ENCODE data around the gene UBE2J2. TPM values are rescaled to one million over a fixed set of nuclear protein-coding genes. Genes with fewer than 3 reads are reported as not detected.
A peak's percentile ranks its signal among the peaks of the same experiment; 100 is the strongest.

Gene UBE2J2
- total and polyA plus RNA-seq, 4 donors, result 21.0 to 30.4 (median 25.8) TPM

DNA sequence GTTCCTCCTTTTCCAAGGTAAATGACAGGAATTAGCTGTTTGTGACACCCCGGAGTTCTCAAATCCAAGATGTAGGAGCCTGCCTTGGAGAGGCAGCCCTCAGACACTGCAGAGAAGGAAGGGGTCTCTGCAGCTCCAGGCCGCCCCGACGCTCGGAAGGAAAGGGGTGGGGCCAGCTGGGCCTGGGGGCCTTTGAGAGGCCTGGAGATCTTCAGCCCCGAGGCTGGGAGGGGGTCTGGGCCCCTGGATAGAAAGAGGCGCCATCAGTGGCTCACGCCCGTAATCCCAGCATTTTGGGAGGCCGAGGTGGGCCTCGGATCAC is 66.1 kb downstream of the UBE2J2 start (continued):
- TF ChIP-seq, protein P1, sequence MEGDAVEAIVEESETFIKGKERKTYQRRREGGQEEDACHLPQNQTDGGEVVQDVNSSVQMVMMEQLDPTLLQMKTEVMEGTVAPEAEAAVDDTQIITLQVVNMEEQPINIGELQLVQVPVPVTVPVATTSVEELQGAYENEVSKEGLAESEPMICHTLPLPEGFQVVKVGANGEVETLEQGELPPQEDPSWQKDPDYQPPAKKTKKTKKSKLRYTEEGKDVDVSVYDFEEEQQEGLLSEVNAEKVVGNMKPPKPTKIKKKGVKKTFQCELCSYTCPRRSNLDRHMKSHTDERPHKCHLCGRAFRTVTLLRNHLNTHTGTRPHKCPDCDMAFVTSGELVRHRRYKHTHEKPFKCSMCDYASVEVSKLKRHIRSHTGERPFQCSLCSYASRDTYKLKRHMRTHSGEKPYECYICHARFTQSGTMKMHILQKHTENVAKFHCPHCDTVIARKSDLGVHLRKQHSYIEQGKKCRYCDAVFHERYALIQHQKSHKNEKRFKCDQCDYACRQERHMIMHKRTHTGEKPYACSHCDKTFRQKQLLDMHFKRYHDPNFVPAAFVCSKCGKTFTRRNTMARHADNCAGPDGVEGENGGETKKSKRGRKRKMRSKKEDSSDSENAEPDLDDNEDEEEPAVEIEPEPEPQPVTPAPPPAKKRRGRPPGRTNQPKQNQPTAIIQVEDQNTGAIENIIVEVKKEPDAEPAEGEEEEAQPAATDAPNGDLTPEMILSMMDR (IDR thresholded peaks at IDR 0.05; ENCODE audit: low read depth, low read length, missing input control), result no peak

GRCh38 chr1:1206966-1207531 is 66.6 kb downstream of the UBE2J2 start:
- DNase-seq (ENCODE audit: low spot score), result no peak
- H3K27me3 ChIP-seq (ENCODE audit: control insufficient read depth in 4 of 4, insufficient read depth in 4 of 4, low read length in 3 of 4), result peaks cover 0 to 8% (median 0%) of the 10 kb centered on the region in 4 donors
- H3K27ac ChIP-seq (ENCODE audit: low read depth in 1 of 2, low read length in 2 of 2), result no peak overlapping the region
- H3K36me3 ChIP-seq (ENCODE audit: control insufficient read depth in 4 of 4, insufficient read depth in 3 of 4, low read depth in 1 of 4, low read length in 3 of 4), result no peaks in the 10 kb centered on the region
- H3K4me1 ChIP-seq (ENCODE audit: control insufficient read depth in 4 of 4, insufficient read depth in 4 of 4, low read length in 3 of 4), result peaks cover 0 to 6% (median 1%) of the 10 kb centered on the region in 4 donors
- TF ChIP-seq TAF1 (conservative IDR thresholded peaks at IDR 0.05), result no peak
- TF ChIP-seq, protein P1 (IDR thresholded peaks at IDR 0.05; ENCODE audit: low read depth, low read length, missing input control), result no peak
- TF ChIP-seq, protein P2, sequence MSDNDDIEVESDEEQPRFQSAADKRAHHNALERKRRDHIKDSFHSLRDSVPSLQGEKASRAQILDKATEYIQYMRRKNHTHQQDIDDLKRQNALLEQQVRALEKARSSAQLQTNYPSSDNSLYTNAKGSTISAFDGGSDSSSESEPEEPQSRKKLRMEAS (IDR thresholded peaks at IDR 0.05), result no peak
- TF ChIP-seq EGR1 (IDR thresholded peaks at IDR 0.05; ENCODE audit: low read depth in 2 of 2), result no peak
- TF ChIP-seq ATF3 (IDR thresholded peaks at IDR 0.05), result no peak
- TF ChIP-seq JUND (IDR thresholded peaks at IDR 0.05), result no peak
- no peak for TF ChIP-seq RAD21 (IDR thresholded peaks at IDR 0.05)
- TF ChIP-seq FOXA1 (IDR thresholded peaks at IDR 0.05), result no peak
- no peak for TF ChIP-seq RXRA (IDR thresholded peaks at IDR 0.05)
- no peak overlapping the region for H3K9ac ChIP-seq (ENCODE audit: low read depth in 1 of 2, low read length in 2 of 2)
- no peak overlapping the region for H3K4me3 ChIP-seq (ENCODE audit: low read depth in 1 of 3, low read length in 3 of 3)
- WGBS, result 55% methylated on average over 19 of the region's 19 CpGs
- H3K9me3 ChIP-seq (ENCODE audit: control insufficient read depth in 4 of 4, low read length in 3 of 4), result no peaks in the 10 kb centered on the region

DNA sequence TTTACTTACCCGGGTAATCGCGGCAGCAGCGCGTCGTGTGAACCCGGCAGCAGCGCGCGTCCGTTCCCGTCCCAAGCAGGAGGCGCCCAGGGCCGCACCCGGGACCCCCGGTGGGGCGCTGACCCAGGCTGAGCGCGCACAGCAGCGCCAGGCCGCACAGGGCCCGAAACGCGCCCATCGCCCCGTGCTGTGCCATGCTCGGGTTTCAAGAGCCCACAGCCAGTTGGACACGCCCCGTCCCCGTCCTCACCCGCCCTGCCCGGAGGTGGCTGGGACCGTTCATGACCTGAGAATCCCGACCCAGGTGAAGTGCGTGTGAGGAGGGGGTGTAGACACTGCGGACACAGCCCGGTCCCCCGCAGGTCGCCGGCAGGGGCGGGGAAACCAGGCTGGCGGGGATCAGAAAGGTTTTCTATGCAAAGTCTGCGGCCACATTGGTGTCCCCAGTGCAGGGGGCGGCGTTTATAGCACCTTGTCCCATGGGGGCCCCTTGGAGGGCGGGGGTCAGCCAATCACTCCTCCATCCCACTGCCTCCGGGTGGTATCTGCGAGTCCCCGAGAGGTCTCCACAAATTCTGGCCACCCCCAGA is 67.2 kb downstream of the UBE2J2 start, which contains the start of gene TNFRSF18:
Gene TNFRSF18, minus strand, starts transcription at position 217 of the 590 bp plus-strand sequence. Its CDS starts 21 bp downstream, at position 196.
- no peak within 1 kb of the TSS for H3K27ac ChIP-seq (ENCODE audit: low read depth in 1 of 2, low read length in 2 of 2)
- DNase-seq (ENCODE audit: low spot score), result no peak
- H3K4me3 ChIP-seq (ENCODE audit: low read depth in 1 of 3, low read length in 3 of 3), result peak within 1 kb of the TSS in 1 of 3 donors; percentile 6
- H3K36me3 ChIP-seq (ENCODE audit: control insufficient read depth in 4 of 4, insufficient read depth in 3 of 4, low read depth in 1 of 4, low read length in 3 of 4), result no peaks in the 10 kb centered on the region
- WGBS, result 6% methylated on average over 49 of the region's 49 CpGs
- H3K27me3 ChIP-seq (ENCODE audit: control insufficient read depth in 4 of 4, insufficient read depth in 4 of 4, low read length in 3 of 4), result peaks cover 0 to 8% (median 0%) of the 10 kb centered on the region in 4 donors
- H3K9ac ChIP-seq (ENCODE audit: low read depth in 1 of 2, low read length in 2 of 2), result no peak within 1 kb of the TSS
- no peaks in the 10 kb centered on the region for H3K9me3 ChIP-seq (ENCODE audit: control insufficient read depth in 4 of 4, low read length in 3 of 4)
- peaks cover 0 to 6% (median 1%) of the 10 kb centered on the region in 4 donors for H3K4me1 ChIP-seq (ENCODE audit: control insufficient read depth in 4 of 4, insufficient read depth in 4 of 4, low read length in 3 of 4)
- TF ChIP-seq, protein P2 (IDR thresholded peaks at IDR 0.05), result no peak
- TF ChIP-seq TAF1 (conservative IDR thresholded peaks at IDR 0.05), result no peak
- TF ChIP-seq SP1 (IDR thresholded peaks at IDR 0.05), result no peak
- TF ChIP-seq YY1 (IDR thresholded peaks at IDR 0.05), result no peak
- no peak for TF ChIP-seq EGR1 (IDR thresholded peaks at IDR 0.05; ENCODE audit: low read depth in 2 of 2)
- no peak for TF ChIP-seq HNF4G (IDR thresholded peaks at IDR 0.05)
- no peak for TF ChIP-seq FOXA2 (IDR thresholded peaks at IDR 0.05)
- no peak for TF ChIP-seq ATF3 (IDR thresholded peaks at IDR 0.05)
- no peak for TF ChIP-seq RAD21 (IDR thresholded peaks at IDR 0.05)
- TF ChIP-seq, protein P1 (IDR thresholded peaks at IDR 0.05; ENCODE audit: low read depth, low read length, missing input control), result no peak
- TF ChIP-seq FOXA1 (IDR thresholded peaks at IDR 0.05), result no peak
- no peak for TF ChIP-seq GABPA (IDR thresholded peaks at IDR 0.05 in 1 of 2, conservative IDR thresholded peaks at IDR 0.05 in 1 of 2)
- no peak for TF ChIP-seq JUND (IDR thresholded peaks at IDR 0.05)
- no peak for TF ChIP-seq ZBTB33 (IDR thresholded peaks at IDR 0.05)
- TF ChIP-seq HNF4A (conservative IDR thresholded peaks at IDR 0.05), result no peak
- no peak for TF ChIP-seq NR2F2 (IDR thresholded peaks at IDR 0.05)
- TF ChIP-seq RXRA (IDR thresholded peaks at IDR 0.05), result no peak
